H1 (cell line): ENCODE measurements around the gene DEK. TPM values are rescaled to one million over a fixed set of nuclear protein-coding genes. Genes with fewer than 3 reads are reported as not detected.

ENCODE experiments used
- CHD7 ChIP-seq: fragments of 300-600 bp; sonication (generic); IDR thresholded peaks from 2 replicates; pipeline ENCODE4 v1.7.1; 2012; ENCODE audit warnings: low read length, moderate library complexity, mild to moderate bottlenecking, inconsistent platforms; ENCODE audit not compliant: insufficient replicate concordance
- POLR2A ChIP-seq, 2 experiments: IDR thresholded peaks; 1 replicate in 1 of 2; 2 replicates in 1 of 2; pipeline ENCODE4 v1.6.1; 2011; ENCODE audit warnings: low read depth in 2 of 2, low read length in 2 of 2, mild to moderate bottlenecking in 2 of 2; ENCODE audit errors: control extremely low read depth in 1 of 2
- polyA plus RNA-seq, 7 experiments: library from polyadenylated mRNA; depleted of rRNA in 3 of 7; stranded (reverse) in 5 of 7; unstranded in 2 of 7; fragments of >200 nt in 5 of 7; fragments of 200-250 nt in 2 of 7; gene quantifications; 1 replicate in 5 of 7; 2 replicates in 1 of 7; 4 replicates in 1 of 7; pipeline versions ENCODE4 v1.2.1 to v1.2.3, GENCODE V29; 2011 to 2013; ENCODE audit warnings: missing spikeins in 2 of 7, mixed read lengths in 2 of 7
- total RNA-seq: library from RNA; stranded (reverse); fragmentation: NEBNext Ultra II Directional; extraction: Animal tissue kit (Norgen Biotek cat#: 25700); gene quantifications from 2 replicates; pipeline ENCODE4 v1.2.1, GENCODE V29; 2021

The DEK gene
- total and polyA plus RNA-seq, 2 of the 8 experiments (the other 6 are each of a cell fraction or from before 2014, with no cell fraction given): 40.0 to 228 TPM

- TF ChIP-seq CHD7 (no peak), POLR2A (IDR thresholded peaks at IDR 0.05; ENCODE audit: control extremely low read depth in 1 of 2, low read depth in 2 of 2, low read length in 2 of 2) (no peak)
Observed at GRCh38 chr6:18218233-18218632, 46.1 kb downstream of the DEK start (continued).
